ENCODE measurements around the gene ERC1.

ERC1 gene

DNA sequence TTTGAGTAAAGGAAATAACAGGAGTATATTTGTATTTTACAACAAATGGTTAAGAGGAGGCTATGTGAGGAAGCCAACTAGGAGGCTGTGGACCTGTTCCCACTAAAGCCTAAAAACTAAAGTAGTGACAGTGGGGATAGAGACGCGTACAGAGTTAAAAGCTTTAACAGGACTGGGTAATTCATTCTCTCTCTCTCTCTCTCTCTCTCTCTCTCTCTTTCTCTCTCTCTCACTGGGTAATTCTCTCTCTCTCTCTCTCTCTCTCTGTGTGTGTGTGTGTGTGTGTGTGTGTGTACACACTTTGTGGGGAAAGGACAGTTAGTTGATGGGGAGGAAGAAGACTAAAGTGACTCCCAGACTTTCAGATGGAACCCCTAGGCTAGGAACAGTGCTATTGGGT lies 16.3 kb downstream of the ERC1 start:
- Histone ChIP-seq H3K27me3 (ENCODE audit: control insufficient read depth, insufficient read depth, low read length) (no peaks in the 10 kb centered on the region), H3K9ac (ENCODE audit: low read depth, low read length) (no peak overlapping the region), H3K4me1 (ENCODE audit: control insufficient read depth, insufficient read depth, low read length) (no peaks in the 10 kb centered on the region), H3K9me3 (ENCODE audit: control insufficient read depth, insufficient read depth, low read length) (no peaks in the 10 kb centered on the region), H3K36me3 (ENCODE audit: control insufficient read depth, insufficient read depth, low read length) (no peaks in the 10 kb centered on the region), H3K4me3 (ENCODE audit: low read depth, low read length) (no peak overlapping the region)

DNA sequence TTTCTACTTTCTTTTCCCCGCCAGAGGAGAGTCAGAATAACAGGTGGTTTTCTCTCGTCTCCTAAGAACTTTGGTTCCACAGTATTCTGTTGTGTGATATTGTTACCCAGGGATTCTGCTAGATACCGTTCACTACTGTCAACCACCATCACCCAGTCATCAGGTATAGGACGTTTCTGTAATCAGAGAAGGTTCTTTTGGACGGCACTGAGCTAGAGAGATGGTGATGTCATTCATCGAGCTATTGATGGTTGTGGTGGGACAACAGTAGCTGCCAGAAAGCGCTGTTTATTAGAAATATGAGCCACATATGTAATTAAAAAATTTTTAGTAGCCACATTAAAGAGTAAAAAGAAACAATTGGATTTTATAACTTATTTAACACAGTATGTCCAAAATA lies 17.0 kb downstream of the ERC1 start:
- Histone ChIP-seq H3K36me3 (ENCODE audit: control insufficient read depth, insufficient read depth, low read length) (no peaks in the 10 kb centered on the region), H3K4me3 (ENCODE audit: low read depth, low read length) (no peak overlapping the region), H3K27me3 (ENCODE audit: control insufficient read depth, insufficient read depth, low read length) (no peaks in the 10 kb centered on the region), H3K9ac (ENCODE audit: low read depth, low read length) (no peak overlapping the region), H3K9me3 (ENCODE audit: control insufficient read depth, insufficient read depth, low read length) (no peaks in the 10 kb centered on the region), H3K4me1 (ENCODE audit: control insufficient read depth, insufficient read depth, low read length) (no peaks in the 10 kb centered on the region)

DNA sequence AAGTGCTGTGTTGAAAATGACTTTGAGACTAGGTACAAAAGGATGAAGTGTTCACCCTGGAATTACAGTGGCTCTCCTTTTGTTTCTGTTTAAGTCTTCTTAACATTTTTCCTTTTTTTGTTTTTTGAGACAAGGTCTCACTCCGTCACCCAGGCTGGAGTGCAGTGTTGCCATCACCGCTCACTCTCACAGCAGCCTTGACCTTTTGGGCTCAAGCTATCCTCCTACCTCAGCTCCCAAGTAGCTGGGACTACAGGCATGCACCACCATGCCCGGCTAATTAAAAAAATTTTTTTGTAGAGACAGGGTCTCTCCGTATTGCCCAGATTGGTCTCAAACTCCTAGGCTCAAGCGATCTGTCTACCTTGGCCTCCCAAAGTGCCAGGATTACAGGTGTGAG lies 20.1 kb downstream of the ERC1 start:
- no peaks in the 10 kb centered on the region for H3K4me1 ChIP-seq (ENCODE audit: control insufficient read depth, insufficient read depth, low read length)
- no peaks in the 10 kb centered on the region for H3K27me3 ChIP-seq (ENCODE audit: control insufficient read depth, insufficient read depth, low read length)
- H3K9me3 ChIP-seq (ENCODE audit: control insufficient read depth, insufficient read depth, low read length): no peaks in the 10 kb centered on the region
- no peak overlapping the region for H3K9ac ChIP-seq (ENCODE audit: low read depth, low read length)
- no peak overlapping the region for H3K4me3 ChIP-seq (ENCODE audit: low read depth, low read length)
- H3K36me3 ChIP-seq (ENCODE audit: control insufficient read depth, insufficient read depth, low read length): no peaks in the 10 kb centered on the region

DNA sequence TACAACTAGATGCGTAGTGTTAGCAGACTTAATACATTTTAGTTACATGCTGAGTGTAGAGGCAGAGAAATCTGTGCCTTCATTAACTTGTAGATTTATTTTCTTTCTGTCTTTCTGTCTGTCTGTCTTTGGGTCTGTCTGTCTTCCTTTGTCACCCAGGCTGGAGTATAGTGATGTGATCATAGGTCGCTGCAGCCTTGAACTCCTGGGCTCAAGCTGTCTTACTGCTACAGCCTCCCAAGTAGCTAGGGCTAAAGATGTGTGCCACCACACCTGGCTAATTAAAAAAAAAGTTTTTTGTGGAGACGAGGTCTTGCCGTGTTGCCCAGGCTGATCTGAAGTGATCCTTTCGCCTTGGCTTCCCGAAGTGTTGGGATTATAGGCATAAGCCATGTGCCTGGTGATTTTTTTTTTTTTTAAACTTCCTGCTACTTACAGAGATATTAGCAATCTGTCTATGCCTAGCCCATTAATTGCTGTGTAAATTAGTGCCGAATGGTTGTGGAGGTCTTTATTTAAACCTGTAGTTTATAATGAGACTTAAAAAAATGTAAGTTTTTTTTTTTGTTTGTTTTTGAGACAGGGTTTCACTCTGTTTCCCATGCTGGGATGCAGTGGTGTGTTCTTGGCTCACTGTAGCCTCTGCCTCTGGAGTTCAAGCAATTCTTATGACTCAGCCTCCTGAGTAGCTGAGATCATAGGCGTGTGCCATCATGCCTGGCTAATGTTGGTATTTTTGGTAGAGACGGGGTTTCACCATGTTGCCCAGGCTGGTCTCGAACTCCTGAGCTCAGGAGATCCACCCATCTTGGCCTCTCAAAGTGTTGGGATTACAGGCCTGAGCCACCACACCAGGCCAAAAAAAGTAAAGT lies 22.8 kb downstream of the ERC1 start:
- no peak overlapping the region for H3K4me3 ChIP-seq (ENCODE audit: low read depth, low read length)
- no peaks in the 10 kb centered on the region for H3K4me1 ChIP-seq (ENCODE audit: control insufficient read depth, insufficient read depth, low read length)
- H3K27me3 ChIP-seq (ENCODE audit: control insufficient read depth, insufficient read depth, low read length): no peaks in the 10 kb centered on the region
- H3K36me3 ChIP-seq (ENCODE audit: control insufficient read depth, insufficient read depth, low read length): no peaks in the 10 kb centered on the region
- H3K9ac ChIP-seq (ENCODE audit: low read depth, low read length): no peak overlapping the region
- H3K9me3 ChIP-seq (ENCODE audit: control insufficient read depth, insufficient read depth, low read length): no peaks in the 10 kb centered on the region

DNA sequence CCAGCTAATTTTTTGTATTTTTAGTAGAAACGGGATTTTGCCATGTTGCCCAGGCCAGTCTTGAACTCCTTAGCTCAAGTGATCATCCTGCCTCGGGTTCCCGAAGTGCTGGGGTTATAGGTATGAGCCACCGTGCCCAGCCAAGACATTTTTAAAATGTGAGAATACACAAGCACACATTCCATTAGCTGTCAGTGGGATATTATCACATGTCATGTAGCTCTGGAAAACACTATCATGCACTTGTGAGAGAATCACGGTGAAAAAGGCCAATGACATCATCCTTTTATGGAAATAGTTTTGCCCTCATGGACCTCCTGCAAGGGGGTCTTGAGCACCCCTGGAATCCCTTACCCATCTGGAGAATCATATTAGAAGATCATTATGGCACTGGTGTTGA lies 28.3 kb downstream of the ERC1 start:
- Histone ChIP-seq H3K36me3 (ENCODE audit: control insufficient read depth, insufficient read depth, low read length) (no peaks in the 10 kb centered on the region), H3K4me3 (ENCODE audit: low read depth, low read length) (no peak overlapping the region), H3K27me3 (ENCODE audit: control insufficient read depth, insufficient read depth, low read length) (no peaks in the 10 kb centered on the region), H3K9me3 (ENCODE audit: control insufficient read depth, insufficient read depth, low read length) (no peaks in the 10 kb centered on the region), H3K9ac (ENCODE audit: low read depth, low read length) (no peak overlapping the region), H3K4me1 (ENCODE audit: control insufficient read depth, insufficient read depth, low read length) (no peaks in the 10 kb centered on the region)

DNA sequence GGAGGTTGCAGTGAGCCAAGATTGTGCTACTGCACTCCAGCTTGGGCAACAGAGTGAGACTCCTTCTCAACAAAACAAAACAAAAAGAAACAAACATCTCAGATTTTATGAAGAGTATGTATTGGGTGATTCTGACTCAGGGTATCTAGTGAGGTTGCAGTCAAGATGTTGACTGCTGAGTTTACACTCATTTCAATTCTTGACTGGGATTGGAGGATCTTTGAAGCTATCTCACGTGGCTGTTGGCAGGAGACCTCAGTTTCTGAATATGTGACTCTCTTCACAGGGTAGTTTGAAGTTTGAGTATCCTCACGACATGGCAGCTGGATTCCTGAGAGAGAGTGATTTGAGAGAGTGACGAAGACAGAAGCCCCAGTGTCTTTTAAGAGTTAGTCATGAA lies 29.4 kb downstream of the ERC1 start:
- no peaks in the 10 kb centered on the region for H3K9me3 ChIP-seq (ENCODE audit: control insufficient read depth, insufficient read depth, low read length)
- H3K36me3 ChIP-seq (ENCODE audit: control insufficient read depth, insufficient read depth, low read length): no peaks in the 10 kb centered on the region
- no peak overlapping the region for H3K4me3 ChIP-seq (ENCODE audit: low read depth, low read length)
- H3K4me1 ChIP-seq (ENCODE audit: control insufficient read depth, insufficient read depth, low read length): no peaks in the 10 kb centered on the region
- no peak overlapping the region for H3K9ac ChIP-seq (ENCODE audit: low read depth, low read length)
- H3K27me3 ChIP-seq (ENCODE audit: control insufficient read depth, insufficient read depth, low read length): no peaks in the 10 kb centered on the region

DNA sequence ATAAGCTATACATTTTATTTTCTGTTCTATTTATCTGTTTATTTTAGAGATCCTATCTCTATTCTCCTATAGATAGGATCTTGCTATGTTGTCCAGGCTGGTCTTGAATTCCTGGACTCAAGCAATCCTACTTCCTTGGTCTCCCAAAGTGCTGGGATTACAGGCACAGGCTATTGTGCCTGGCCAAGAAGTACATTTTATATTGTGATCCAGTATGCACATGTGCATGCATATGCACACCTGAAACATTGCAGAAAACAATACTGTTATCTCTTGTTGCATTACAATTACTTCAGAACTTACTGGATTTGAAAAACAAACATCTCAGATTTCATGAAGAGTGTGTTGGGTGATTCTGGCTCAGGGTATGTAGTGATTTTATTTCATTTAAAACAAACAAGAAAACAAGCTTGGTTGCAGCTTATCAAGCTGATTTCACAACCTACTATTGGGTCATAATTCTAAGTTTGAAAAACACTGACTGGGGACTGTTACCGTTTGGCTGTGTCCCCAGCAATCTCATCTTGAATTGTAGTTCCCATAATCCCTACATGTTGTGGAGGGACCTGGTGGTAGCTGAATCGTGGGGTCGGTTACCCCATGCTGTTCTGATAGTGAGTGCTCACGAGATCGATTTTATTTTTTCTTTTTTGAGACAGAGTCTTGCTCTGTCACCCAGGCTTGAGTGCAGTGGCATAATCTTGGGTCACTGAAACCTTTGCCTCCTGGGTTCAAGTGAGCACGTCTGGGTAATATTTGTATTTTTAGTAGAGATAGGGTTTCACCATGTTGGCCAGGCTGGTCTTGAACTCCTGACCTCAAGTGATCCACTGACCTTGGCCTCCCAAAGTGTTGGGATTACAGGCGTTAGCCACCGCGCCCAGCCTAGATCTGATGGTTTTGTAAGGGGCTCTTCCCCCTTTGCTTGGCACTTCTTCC lies 31.3 kb downstream of the ERC1 start:
- H3K9me3 ChIP-seq (ENCODE audit: control insufficient read depth, insufficient read depth, low read length): no peaks in the 10 kb centered on the region
- H3K9ac ChIP-seq (ENCODE audit: low read depth, low read length): no peak overlapping the region
- H3K4me3 ChIP-seq (ENCODE audit: low read depth, low read length): no peak overlapping the region
- H3K36me3 ChIP-seq (ENCODE audit: control insufficient read depth, insufficient read depth, low read length): no peaks in the 10 kb centered on the region
- H3K27me3 ChIP-seq (ENCODE audit: control insufficient read depth, insufficient read depth, low read length): no peaks in the 10 kb centered on the region
- no peaks in the 10 kb centered on the region for H3K4me1 ChIP-seq (ENCODE audit: control insufficient read depth, insufficient read depth, low read length)

DNA sequence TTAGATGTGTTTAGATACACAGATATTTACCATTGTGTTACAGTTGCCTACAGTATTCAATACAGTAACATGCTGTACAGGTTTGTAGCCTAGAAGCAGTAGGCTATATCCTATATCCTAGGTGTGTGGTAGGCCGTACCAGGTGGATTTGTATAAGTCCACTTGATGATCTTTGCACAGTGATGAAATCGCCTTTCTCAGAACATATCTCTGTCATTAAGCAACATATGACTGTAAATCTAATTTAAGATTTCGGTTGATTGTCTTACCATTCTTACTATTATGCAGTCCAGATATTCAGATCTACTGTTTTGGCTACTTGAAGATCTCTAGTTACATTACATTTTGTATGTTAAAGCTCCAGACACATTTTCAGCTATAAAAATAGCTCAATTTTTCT lies 39.8 kb downstream of the ERC1 start:
- H3K27me3 ChIP-seq (ENCODE audit: control insufficient read depth, insufficient read depth, low read length): no peaks in the 10 kb centered on the region
- H3K9me3 ChIP-seq (ENCODE audit: control insufficient read depth, insufficient read depth, low read length): no peaks in the 10 kb centered on the region
- no peak overlapping the region for H3K4me3 ChIP-seq (ENCODE audit: low read depth, low read length)
- no peaks in the 10 kb centered on the region for H3K4me1 ChIP-seq (ENCODE audit: control insufficient read depth, insufficient read depth, low read length)
- H3K36me3 ChIP-seq (ENCODE audit: control insufficient read depth, insufficient read depth, low read length): peaks cover 7% of the 10 kb centered on the region
- H3K9ac ChIP-seq (ENCODE audit: low read depth, low read length): no peak overlapping the region

DNA sequence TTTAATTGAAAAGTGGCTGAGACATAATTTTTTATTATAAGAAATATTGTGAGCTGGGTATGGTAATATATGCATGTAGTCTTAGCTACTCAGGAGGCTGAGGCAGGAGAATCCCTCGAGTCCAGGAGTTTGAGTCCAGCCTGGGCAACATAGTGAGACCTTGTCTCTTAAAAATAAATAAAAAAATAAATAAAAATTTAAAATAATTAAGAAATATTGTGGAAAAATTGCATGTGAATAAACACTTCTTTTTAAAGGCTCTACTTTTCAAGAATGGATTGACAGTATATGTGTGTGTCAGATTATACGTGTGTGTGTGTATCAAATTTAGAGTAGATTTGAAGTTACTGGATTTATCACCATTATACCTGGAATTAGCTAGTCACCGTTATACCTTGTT lies 43.2 kb downstream of the ERC1 start:
- Histone ChIP-seq H3K27me3 (ENCODE audit: control insufficient read depth, insufficient read depth, low read length) (no peaks in the 10 kb centered on the region), H3K9ac (ENCODE audit: low read depth, low read length) (no peak overlapping the region), H3K4me3 (ENCODE audit: low read depth, low read length) (no peak overlapping the region), H3K4me1 (ENCODE audit: control insufficient read depth, insufficient read depth, low read length) (no peaks in the 10 kb centered on the region), H3K36me3 (ENCODE audit: control insufficient read depth, insufficient read depth, low read length) (peaks cover 7% of the 10 kb centered on the region), H3K9me3 (ENCODE audit: control insufficient read depth, insufficient read depth, low read length) (no peaks in the 10 kb centered on the region)

DNA sequence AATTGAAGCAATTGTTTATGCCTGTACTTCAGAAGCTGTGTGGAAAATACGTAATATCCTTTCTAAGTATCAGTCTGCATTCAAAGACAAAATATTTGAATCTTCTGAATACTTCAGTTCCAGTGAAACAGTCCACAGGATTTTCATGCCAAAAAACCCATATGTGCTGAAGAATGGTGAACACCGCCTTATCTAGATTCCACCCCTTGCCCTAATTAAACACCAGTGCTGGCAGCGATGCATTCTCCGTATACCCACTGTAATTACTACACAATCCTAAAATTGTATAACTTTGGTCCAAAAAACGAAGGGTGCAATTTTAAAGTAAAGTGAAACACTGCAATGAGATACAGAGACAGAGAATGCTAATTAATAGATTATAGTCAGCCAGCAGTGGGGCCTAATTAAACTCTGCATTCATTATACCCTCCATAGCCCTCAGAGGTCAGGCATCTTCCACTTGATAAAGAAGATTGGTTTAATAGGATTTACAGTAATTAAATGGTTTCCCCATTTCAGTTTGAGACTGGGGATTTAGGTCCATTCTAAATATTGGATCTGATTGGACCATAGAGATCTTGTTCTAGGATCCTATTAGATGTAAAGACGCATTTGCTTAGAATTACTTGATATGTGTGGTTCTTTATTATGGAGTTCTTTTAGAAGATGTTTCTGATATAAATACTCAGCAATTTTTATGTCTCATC lies 43.9 kb downstream of the ERC1 start:
- H3K27me3 ChIP-seq (ENCODE audit: control insufficient read depth, insufficient read depth, low read length): no peaks in the 10 kb centered on the region
- H3K36me3 ChIP-seq (ENCODE audit: control insufficient read depth, insufficient read depth, low read length): peaks cover 7% of the 10 kb centered on the region
- H3K4me1 ChIP-seq (ENCODE audit: control insufficient read depth, insufficient read depth, low read length): no peaks in the 10 kb centered on the region
- no peaks in the 10 kb centered on the region for H3K9me3 ChIP-seq (ENCODE audit: control insufficient read depth, insufficient read depth, low read length)
- no peak overlapping the region for H3K4me3 ChIP-seq (ENCODE audit: low read depth, low read length)
- H3K9ac ChIP-seq (ENCODE audit: low read depth, low read length): no peak overlapping the region

DNA sequence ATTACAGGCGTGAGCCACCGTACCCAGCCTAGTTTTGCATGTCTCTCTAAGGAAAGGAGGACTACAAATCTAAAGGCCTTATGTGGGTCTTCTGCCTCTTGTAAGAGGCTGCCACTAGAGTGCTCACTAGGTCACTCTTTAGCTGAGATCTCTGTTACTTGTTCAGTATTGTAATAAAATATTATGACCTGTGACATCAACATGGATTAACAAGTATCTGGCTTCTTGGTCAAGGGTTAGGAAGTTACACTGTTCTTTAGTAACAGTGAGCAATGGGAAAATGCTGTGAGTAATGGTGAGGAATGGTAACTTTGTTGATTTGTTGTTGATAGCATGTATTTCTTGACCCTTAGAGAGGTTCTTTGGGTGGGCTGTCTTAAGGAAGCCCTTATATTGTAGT lies 50.5 kb downstream of the ERC1 start:
- no peaks in the 10 kb centered on the region for H3K9me3 ChIP-seq (ENCODE audit: control insufficient read depth, insufficient read depth, low read length)
- H3K36me3 ChIP-seq (ENCODE audit: control insufficient read depth, insufficient read depth, low read length): peaks cover 3% of the 10 kb centered on the region
- H3K4me1 ChIP-seq (ENCODE audit: control insufficient read depth, insufficient read depth, low read length): peaks cover 5% of the 10 kb centered on the region
- H3K27me3 ChIP-seq (ENCODE audit: control insufficient read depth, insufficient read depth, low read length): no peaks in the 10 kb centered on the region
- no peak overlapping the region for H3K4me3 ChIP-seq (ENCODE audit: low read depth, low read length)
- H3K9ac ChIP-seq (ENCODE audit: low read depth, low read length): no peak overlapping the region

Data from iPS-15b (cell line).